GM18951 (cell line): ENCODE data around the gene MORC4.

Source experiments
- POLR2A ChIP-seq: IDR thresholded peaks from 4 replicates; pipeline ENCODE4 v1.6.1; 2011; ENCODE audit warnings: mild to moderate bottlenecking; ENCODE audit not compliant: insufficient read length, insufficient read depth; ENCODE audit errors: extremely low read depth
- in situ Hi-C: fragments of 300-500 bp; cut with MboI; formaldehyde crosslinking; loops from one replicate; pipeline ENCODE4 v1.12.0; 2022; ENCODE audit warnings: low sequenced_read_pairs, mixed read lengths, inconsistent platforms; ENCODE audit not compliant: unreplicated experiment

MORC4 gene

GRCh38 chrX:107000013-107000515 is at the start of gene MORC4:
Gene MORC4, minus strand, starts transcription at chrX:107000212. Its CDS starts 243 bp downstream, at chrX:106999969.
- in situ Hi-C loops: no loop called here
- TF ChIP-seq POLR2A: no peak

- no peak for TF ChIP-seq POLR2A
- in situ Hi-C loops: no loop called here
Observed at GRCh38 chrX:107047622-107048021, 47.6 kb upstream of the MORC4 start.

GRCh38 chrX:107029752-107030151 is 29.7 kb upstream of the MORC4 start:
- in situ Hi-C loops: no loop called here
- no peak for TF ChIP-seq POLR2A

- in situ Hi-C loops: no loop called here
- TF ChIP-seq POLR2A: no peak
Observed at GRCh38 chrX:107025545-107025944, 25.5 kb upstream of the MORC4 start.

GRCh38 chrX:107014936-107015335 is 14.9 kb upstream of the MORC4 start:
- in situ Hi-C loops: no loop called here

GRCh38 chrX:107008034-107008433 is 8.0 kb upstream of the MORC4 start:
- in situ Hi-C loops: no loop called here
- no peak for TF ChIP-seq POLR2A

More at GRCh38 chrX:107014936-107015335, 14.9 kb upstream of the MORC4 start:
- no peak for TF ChIP-seq POLR2A

GRCh38 chrX:106999002-106999975 is 723 bp downstream of the MORC4 start:
- TF ChIP-seq POLR2A: no peak
- in situ Hi-C loops: no loop called here

GRCh38 chrX:106997611-106998010 is 2.4 kb downstream of the MORC4 start:
- in situ Hi-C loops: no loop called here
- TF ChIP-seq POLR2A: no peak

- no peak for TF ChIP-seq POLR2A
- in situ Hi-C loops: no loop called here
Observed at GRCh38 chrX:106995678-106996077, 4.3 kb downstream of the MORC4 start.

- no peak for TF ChIP-seq POLR2A
- in situ Hi-C loops: no loop called here
Observed at GRCh38 chrX:106987488-106987887, 12.5 kb downstream of the MORC4 start.

- no peak for TF ChIP-seq POLR2A
- in situ Hi-C loops: no loop called here
Observed at GRCh38 chrX:106980952-106981626, 18.9 kb downstream of the MORC4 start.

- in situ Hi-C loops: no loop called here
- no peak for TF ChIP-seq POLR2A
Observed at GRCh38 chrX:106976416-106976815, 23.6 kb downstream of the MORC4 start.

- in situ Hi-C loops: no loop called here
- no peak for TF ChIP-seq POLR2A
Observed at GRCh38 chrX:106973433-106974149, 26.4 kb downstream of the MORC4 start.
